ENCODE data around the gene RGS13.

- TF ChIP-seq GATA3 (IDR thresholded peaks at IDR 0.05; ENCODE audit: low read depth, low read length) (no peak), GATA2 (IDR thresholded peaks at IDR 0.05; ENCODE audit: low read depth, low read length) (no peak)
Measured at GRCh38 chr1:192600275-192600674, 35.7 kb upstream of the RGS13 start.

Measured in SH-SY5Y (cell line).